GM21390 (cell line): ENCODE results near the gene GABRD.

ENCODE experiments used
- ATAC-seq: cut with Tn5 transposase; IDR thresholded peaks from one replicate; pipeline ENCODE4 v1.9.1; 2021; ENCODE audit not compliant: unreplicated experiment

The GABRD gene

GRCh38 chr1:2072891-2073290 is 53.7 kb downstream of the GABRD start:
- ATAC-seq = no peak

GRCh38 chr1:2073382-2074230 is 54.5 kb downstream of the GABRD start:
- no peak for ATAC-seq

GRCh38 chr1:2074396-2074795 is 55.3 kb downstream of the GABRD start:
- no peak for ATAC-seq

GRCh38 chr1:2074944-2075740 is 56.0 kb downstream of the GABRD start:
- ATAC-seq = no peak

- no peak for ATAC-seq
These were observed 57.7 kb downstream of the GABRD start for GRCh38 chr1:2076826-2077225.

- no peak for ATAC-seq
These were observed 59.0 kb downstream of the GABRD start for GRCh38 chr1:2078170-2078569.

- ATAC-seq = no peak
These were observed 60.4 kb downstream of the GABRD start for GRCh38 chr1:2079396-2080085.

- no peak for ATAC-seq
These were observed 61.0 kb downstream of the GABRD start for GRCh38 chr1:2080140-2080539.
